Calu3 (cell line): Measurements from ENCODE around the gene STAB2. TPM values are rescaled to one million over a fixed set of nuclear protein-coding genes. Genes with fewer than 3 reads are reported as not detected.

ENCODE experiments used
- BruUV-seq: library from RNA; stranded (reverse); fragments of 400-500 nt; replicated peaks from 2 replicates; lab custom pipeline; 2021; lab: Mats Ljungman, UMichigan
- CTCF ChIA-PET: fragments of 300-600 bp; sonication (Branson Sonifier 250); formaldehyde crosslinking; loops from one replicate; lab custom pipeline; 2022; ENCODE audit warnings: antibody characterized with exemption; lab: Charles Lee
- DNase-seq: peaks from one replicate; pipeline ENCODE4 v3.0.0; 2022
- H3K27ac Mint-ChIP-seq: one replicate; pipeline ENCODE4 v1.8.0; 2022; ENCODE audit warnings: mixed read lengths; ENCODE audit not compliant: unreplicated experiment
- H3K27me3 Mint-ChIP-seq: one replicate; pipeline ENCODE4 v1.8.0; 2022; ENCODE audit warnings: mixed read lengths; ENCODE audit not compliant: unreplicated experiment
- H3K36me3 Mint-ChIP-seq: one replicate; pipeline ENCODE4 v1.8.0; 2022; ENCODE audit warnings: mild to moderate bottlenecking, moderate library complexity, mixed read lengths; ENCODE audit not compliant: insufficient read depth, unreplicated experiment
- H3K4me1 Mint-ChIP-seq: one replicate; pipeline ENCODE4 v1.8.0; 2022; ENCODE audit warnings: mild to moderate bottlenecking, low read depth, mixed read lengths; ENCODE audit not compliant: unreplicated experiment
- H3K4me3 Mint-ChIP-seq: one replicate; pipeline ENCODE4 v1.8.0; 2022; ENCODE audit warnings: mild to moderate bottlenecking, low read depth, moderate library complexity, mixed read lengths; ENCODE audit not compliant: unreplicated experiment
- H3K9me3 Mint-ChIP-seq: one replicate; pipeline ENCODE4 v1.8.0; 2022; ENCODE audit warnings: low read depth, mixed read lengths; ENCODE audit not compliant: unreplicated experiment
- CTCF ChIP-seq: fragments of 200-600 bp; IDR thresholded peaks from one replicate; pipeline ENCODE4 v1.8.0; 2022; ENCODE audit warnings: antibody characterized with exemption; ENCODE audit not compliant: unreplicated experiment
- intact Hi-C: fragments of 100-400 bp; cut with micrococcal nuclease; formaldehyde crosslinking; loops from one replicate; pipeline ENCODE4 v1.10.0; 2022; ENCODE audit not compliant: unreplicated experiment
- total RNA-seq: library from RNA; stranded (reverse); gene quantifications from 2 replicates; pipeline ENCODE4 v1.2.3, GENCODE V29; 2022

STAB2 gene
- total RNA-seq, 1 experiment from 2014 or later: not detected

GRCh38 chr12:103814436-103814835, 227.4 kb downstream of the STAB2 start:
- Mint-ChIP-seq H3K27me3 (no peaks in the 10 kb centered on the region), H3K36me3 (peaks cover 12% of the 10 kb centered on the region), H3K9me3 (no peaks in the 10 kb centered on the region), H3K27ac (no peak overlapping the region), H3K4me1 (no peaks in the 10 kb centered on the region), H3K4me3 (no peak overlapping the region)
- DNase-seq: no peak
- no TSS peak for BruUV-seq
- CTCF ChIA-PET: no interaction called here
- no peak for TF ChIP-seq CTCF
- intact Hi-C loops: no loop called here

Other genes with a start within 250 kb of the STAB2 start
- gene C12orf42, start 91.3 kb upstream of the STAB2 start, total RNA-seq: not detected in 2 replicates